GM12864 (cell line): ENCODE measurements around the gene RALGAPA2.

Experiments used
- DNase-seq: peaks from one replicate; pipeline ENCODE4 v3.0.0-alpha.2; 2011; ENCODE audit warnings: low read depth
- H3K4me3 ChIP-seq: 2 replicates; pipeline ENCODE4 v1.5.1; 2011; ENCODE audit warnings: mild to moderate bottlenecking, low read depth, low read length, control low read depth
- CTCF ChIP-seq: IDR thresholded peaks from 2 replicates; pipeline ENCODE4 v1.5.1; 2011; ENCODE audit warnings: low read depth, mild to moderate bottlenecking, moderate library complexity, low read length, control low read depth, inconsistent platforms; ENCODE audit errors: missing control alignments

The RALGAPA2 gene

DNA sequence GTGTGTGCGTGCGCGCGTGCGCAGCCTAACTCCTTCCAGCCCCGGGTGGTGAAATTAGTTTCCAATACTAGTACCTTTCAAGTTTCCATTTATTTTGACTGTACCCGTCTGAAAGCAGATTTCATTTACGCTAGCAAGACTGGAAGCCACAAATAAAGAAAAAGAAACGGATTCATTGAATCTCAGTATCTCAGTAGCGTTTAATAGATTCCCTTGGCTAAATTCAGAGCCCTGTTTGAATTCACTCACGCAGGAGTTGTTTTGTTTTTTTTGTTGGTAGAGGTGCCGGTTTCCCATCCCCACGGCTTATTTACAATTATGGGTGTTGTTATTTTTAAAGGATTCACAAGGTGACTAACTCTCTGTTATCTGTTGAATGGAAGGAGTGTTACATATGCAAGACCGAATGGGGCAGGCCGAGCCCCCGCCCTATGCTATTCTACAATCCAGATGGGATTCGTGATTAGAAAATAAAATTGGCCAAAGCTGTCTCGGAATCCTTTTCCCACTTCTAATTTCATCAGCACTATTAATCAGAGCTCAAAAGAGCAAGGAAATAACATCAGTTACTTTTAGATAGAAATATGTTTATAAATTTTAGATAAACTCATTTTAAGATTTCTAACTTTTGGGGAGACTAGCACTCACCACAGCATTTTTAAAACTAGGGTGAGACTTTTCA, 346.8 kb downstream of the RALGAPA2 start:
- H3K4me3 ChIP-seq, result no peak overlapping the region
- no peak for DNase-seq
- TF ChIP-seq CTCF, result no peak

GRCh38 chr20:20364593-20365479, 347.6 kb downstream of the RALGAPA2 start:
- no peak for TF ChIP-seq CTCF

GRCh38 chr20:20363799-20364592, 348.4 kb downstream of the RALGAPA2 start:
- no peak overlapping the region; the same call in 1 of the 2 replicates for H3K4me3 ChIP-seq
- DNase-seq, result no peak
- TF ChIP-seq CTCF, result no peak

More at GRCh38 chr20:20364593-20365479, 347.6 kb downstream of the RALGAPA2 start:
- no peak for DNase-seq
- no peak overlapping the region for H3K4me3 ChIP-seq

- no peak overlapping the region for H3K4me3 ChIP-seq
- DNase-seq, result no peak
- no peak for TF ChIP-seq CTCF
Observed at GRCh38 chr20:20363434-20363798, 349.0 kb downstream of the RALGAPA2 start.

DNA sequence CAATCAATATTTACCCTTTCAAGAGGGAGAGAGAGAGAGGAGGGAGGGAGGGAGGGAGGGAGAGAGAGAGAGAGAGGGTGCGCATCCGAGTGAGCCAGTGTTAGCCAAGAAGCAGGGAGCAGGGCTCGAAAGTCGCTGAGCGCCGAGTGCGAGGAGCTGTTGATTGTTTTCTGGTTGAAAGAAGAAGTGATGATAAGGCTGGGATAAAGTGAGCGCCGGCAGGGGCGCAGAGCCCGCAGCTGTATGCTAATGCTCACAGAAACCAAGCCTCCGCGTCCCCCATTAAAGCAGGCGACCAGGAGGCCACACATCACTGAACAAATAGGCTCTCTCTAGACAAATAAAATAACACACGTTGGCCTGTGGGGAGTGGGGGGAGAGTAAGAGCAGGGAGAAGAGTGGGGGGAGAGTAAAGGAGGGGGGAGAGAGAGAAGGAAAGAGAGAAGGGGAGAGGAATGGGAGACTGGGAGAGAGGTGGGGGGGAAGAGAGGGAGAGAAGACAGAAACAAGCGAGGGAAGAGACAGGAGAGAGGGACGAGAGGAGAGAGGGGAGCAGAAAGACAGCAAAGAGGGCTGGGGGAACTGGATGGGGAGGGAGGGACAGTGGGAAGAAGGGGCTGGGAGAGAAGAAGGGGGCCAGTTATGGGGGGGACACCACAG, 349.5 kb downstream of the RALGAPA2 start:
- TF ChIP-seq CTCF, result no peak
- no peak overlapping the region for H3K4me3 ChIP-seq
- no peak for DNase-seq

GRCh38 chr20:20360464-20360863, 352.0 kb downstream of the RALGAPA2 start:
- peak; percentile 16 for DNase-seq
- peak; percentile 85 for TF ChIP-seq CTCF

More at GRCh38 chr20:20360464-20360863, 352.0 kb downstream of the RALGAPA2 start:
- H3K4me3 ChIP-seq, result no peak overlapping the region
